CD14-positive monocyte (primary cell): Measurements from ENCODE around the gene FOXF2. TPM values are rescaled to one million over a fixed set of nuclear protein-coding genes. Genes with fewer than 3 reads are reported as not detected.

Experiments used
- DNase-seq, 3 donors: peaks; one replicate each; pipeline ENCODE4 v3.0.0-alpha.2; 2011 to 2022
- H2AFZ ChIP-seq: 2 replicates; pipeline ENCODE4 v1.6.0; 2012; ENCODE audit warnings: mild to moderate bottlenecking, low read depth, low read length, inconsistent platforms; ENCODE audit not compliant: insufficient read depth, poor library complexity, severe bottlenecking
- H3K27ac ChIP-seq, 2 donors: 1 replicate in 1 of 2; 2 replicates in 1 of 2; pipeline ENCODE4 v1.5.1; 2012 to 2013; ENCODE audit warnings: low read length in 2 of 2, control low read depth in 1 of 2, inconsistent platforms in 1 of 2, low read depth in 1 of 2, mild to moderate bottlenecking in 1 of 2
- H3K27me3 ChIP-seq, 2 donors: one replicate each; pipeline versions ENCODE4 v1.6.0 to v1.6.1; 2011 to 2013; ENCODE audit warnings: low read length in 2 of 2; ENCODE audit not compliant: control insufficient read depth in 2 of 2, insufficient read depth in 2 of 2
- H3K36me3 ChIP-seq, 2 donors: replicated peaks in 1 of 2; 1 replicate in 1 of 2; 2 replicates in 1 of 2; pipeline versions ENCODE4 v1.5.1 to v1.6.1; 2012 to 2013; ENCODE audit warnings: low read length in 2 of 2, control low read depth in 1 of 2, inconsistent platforms in 1 of 2, mild to moderate bottlenecking in 1 of 2; ENCODE audit not compliant: insufficient read depth in 2 of 2, control insufficient read depth in 1 of 2
- H3K4me1 ChIP-seq, 2 donors: 1 replicate in 1 of 2; 2 replicates in 1 of 2; pipeline versions ENCODE4 v1.5.1 to v1.6.1; 2012 to 2013; ENCODE audit warnings: low read length in 2 of 2, control low read depth in 1 of 2, inconsistent platforms in 1 of 2, mild to moderate bottlenecking in 1 of 2, moderate library complexity in 1 of 2; ENCODE audit not compliant: insufficient read depth in 2 of 2, control insufficient read depth in 1 of 2
- H3K4me2 ChIP-seq: replicated peaks from 2 replicates; pipeline ENCODE3; 2012; ENCODE audit warnings: low read length, moderate library complexity, mild to moderate bottlenecking; ENCODE audit not compliant: poor library complexity, severe bottlenecking; ENCODE audit errors: extremely low read depth
- H3K4me3 ChIP-seq, 3 experiments: fragments of 200-600 bp in 1 of 3; sonication (generic) in 1 of 3; replicated peaks in 1 of 3; 1 replicate in 2 of 3; 2 replicates in 1 of 3; pipeline ENCODE4 v1.5.1; 2011 to 2013; ENCODE audit warnings: low read length in 3 of 3, mild to moderate bottlenecking in 3 of 3, control low read depth in 2 of 3, low read depth in 2 of 3, inconsistent platforms in 1 of 3, moderate library complexity in 1 of 3
- H3K79me2 ChIP-seq: 2 replicates; pipeline ENCODE4 v1.6.0; 2012; ENCODE audit warnings: mild to moderate bottlenecking, control low read depth, inconsistent platforms, low read length, moderate library complexity; ENCODE audit not compliant: insufficient read depth
- H3K9ac ChIP-seq: 2 replicates; pipeline ENCODE4 v1.6.0; 2017; ENCODE audit warnings: low read length, mild to moderate bottlenecking; ENCODE audit not compliant: insufficient read depth, poor library complexity, severe bottlenecking
- H3K9me3 ChIP-seq, 2 donors: replicated peaks in 1 of 2; 1 replicate in 1 of 2; 2 replicates in 1 of 2; pipeline versions ENCODE4 v1.5.1 to v1.6.1; 2012 to 2013; ENCODE audit warnings: low read length in 2 of 2, control low read depth in 1 of 2; ENCODE audit not compliant: control insufficient read depth in 1 of 2, insufficient read depth in 1 of 2
- H4K20me1 ChIP-seq: 2 replicates; pipeline ENCODE4 v1.6.0; 2012; ENCODE audit warnings: mild to moderate bottlenecking, low read length, control low read depth, moderate library complexity; ENCODE audit not compliant: insufficient read depth
- H3K27ac Mint-ChIP-seq, 7 donors: one replicate each; pipeline ENCODE4 v1.8.0; 2020; ENCODE audit warnings: mild to moderate bottlenecking in 7 of 7, mixed read lengths in 7 of 7, moderate library complexity in 6 of 7, inconsistent platforms in 2 of 7
- H3K27me3 Mint-ChIP-seq, 3 donors: one replicate each; pipeline ENCODE4 v1.8.0; 2021 to 2022; ENCODE audit warnings: low read depth in 3 of 3, mild to moderate bottlenecking in 3 of 3, mixed read lengths in 3 of 3, moderate library complexity in 3 of 3, inconsistent platforms in 1 of 3
- H3K36me3 Mint-ChIP-seq, 2 donors: one replicate each; pipeline ENCODE4 v1.8.0; 2020; ENCODE audit warnings: mixed read lengths in 2 of 2, inconsistent platforms in 1 of 2, mild to moderate bottlenecking in 1 of 2
- H3K4me1 Mint-ChIP-seq: one replicate; pipeline ENCODE4 v1.8.0; 2020; ENCODE audit warnings: mild to moderate bottlenecking, mixed read lengths
- H3K4me3 Mint-ChIP-seq, 2 donors: one replicate each; pipeline ENCODE4 v1.8.0; 2020; ENCODE audit warnings: mild to moderate bottlenecking in 2 of 2, mixed read lengths in 2 of 2, moderate library complexity in 1 of 2
- H3K9me3 Mint-ChIP-seq, 7 donors: one replicate each; pipeline ENCODE4 v1.8.0; 2020 to 2022; ENCODE audit warnings: mixed read lengths in 7 of 7, mild to moderate bottlenecking in 6 of 7, moderate library complexity in 6 of 7, inconsistent platforms in 2 of 7
- WGBS: methylation state at CpG from one replicate; pipeline ENCODE4 v1.1.5; 2013; ENCODE audit warnings: missing lambda C conversion rate; ENCODE audit not compliant: insufficient coverage; 5-methylcytosine and 5-hydroxymethylcytosine counted together
- intact Hi-C, 2 donors: fragments of 100-400 bp; cut with micrococcal nuclease; formaldehyde crosslinking; loops; one replicate each; pipeline versions ENCODE4 v1.15.0 to v1.15.1; 2023
- polyA plus RNA-seq, 3 donors: library from polyadenylated mRNA; depleted of rRNA in 1 of 3; unstranded in 2 of 3; stranded (reverse) in 1 of 3; fragments of 300-500 nt in 2 of 3; fragments of >200 nt in 1 of 3; fragmentation: Illumina TruSeq in 2 of 3; gene quantifications; 1 replicate in 2 of 3; 2 replicates in 1 of 3; pipeline ENCODE4 v1.2.3, GENCODE V29; 2012 to 2021
- TF ChIP-seq, protein P1 (sequence below): fragments of 200-600 bp; IDR thresholded peaks from one replicate; pipeline ENCODE4 v1.8.0; 2022; ENCODE audit warnings: antibody characterized with exemption, mild to moderate bottlenecking

The FOXF2 gene
- polyA plus RNA-seq, 3 donors: 0.03 TPM; not detected in 2

DNA sequence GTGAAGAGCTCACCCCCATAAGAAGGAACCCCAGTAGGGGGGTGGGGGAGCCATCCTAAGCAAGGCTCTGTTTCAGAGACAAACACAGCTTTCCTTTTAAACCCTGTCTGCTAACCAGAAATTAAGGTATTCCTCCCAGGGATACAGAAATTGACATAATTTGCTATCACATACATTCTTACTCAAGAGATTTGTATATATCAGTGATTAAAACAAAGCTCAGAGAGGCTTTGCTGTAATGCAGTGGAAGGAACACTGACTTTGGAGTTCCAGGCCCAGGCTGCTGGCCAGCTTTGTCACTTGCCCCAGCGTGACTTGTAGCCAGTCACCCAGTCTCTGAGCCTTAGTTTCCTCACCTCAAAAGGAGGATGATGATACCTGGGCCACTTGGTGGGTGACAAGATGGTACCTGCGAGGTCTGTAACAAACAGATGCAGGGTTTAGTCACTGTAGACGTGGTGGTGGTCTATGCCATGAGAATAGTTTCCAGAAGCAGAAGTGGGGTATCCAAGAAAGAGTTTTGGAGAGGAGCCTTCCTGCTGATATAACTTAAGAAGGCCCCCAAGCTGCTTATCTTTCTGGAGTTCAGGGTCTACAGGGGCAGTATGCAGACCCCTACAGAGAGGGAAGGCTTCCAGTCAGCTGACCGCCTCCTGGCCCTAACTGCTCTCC, 3.2 kb upstream of the FOXF2 start:
- Histone ChIP-seq H3K36me3 (no peaks in the 10 kb centered on the region), H3K9ac (no peak overlapping the region), H2AFZ (no peak overlapping the region), H3K79me2 (no peaks in the 10 kb centered on the region), H3K27ac (no peak overlapping the region), H3K4me3 (no peak overlapping the region), H3K27me3 (peaks cover 76 to 88% of the 10 kb centered on the region in 2 donors), H4K20me1 (no peaks in the 10 kb centered on the region), H3K9me3 (peaks cover 3 to 48% of the 10 kb centered on the region in 2 donors), H3K4me2 (no peak overlapping the region), H3K4me1 (peaks cover 3 to 25% of the 10 kb centered on the region in 2 donors)
- intact Hi-C loops: no loop called here
- H3K36me3 Mint-ChIP-seq: no peaks in the 10 kb centered on the region
- H3K27me3 Mint-ChIP-seq: peaks cover 77 to 95% (median 82%) of the 10 kb centered on the region in 3 donors
- H3K9me3 Mint-ChIP-seq: peaks cover 0 to 26% (median 15%) of the 10 kb centered on the region in 7 donors
- no peak for DNase-seq
- H3K4me1 Mint-ChIP-seq: peaks cover 22% of the 10 kb centered on the region
- no peak overlapping the region for H3K27ac Mint-ChIP-seq
- H3K4me3 Mint-ChIP-seq: peak overlapping the region in 1 of 2 donors; percentile 81
- TF ChIP-seq, protein P1, sequence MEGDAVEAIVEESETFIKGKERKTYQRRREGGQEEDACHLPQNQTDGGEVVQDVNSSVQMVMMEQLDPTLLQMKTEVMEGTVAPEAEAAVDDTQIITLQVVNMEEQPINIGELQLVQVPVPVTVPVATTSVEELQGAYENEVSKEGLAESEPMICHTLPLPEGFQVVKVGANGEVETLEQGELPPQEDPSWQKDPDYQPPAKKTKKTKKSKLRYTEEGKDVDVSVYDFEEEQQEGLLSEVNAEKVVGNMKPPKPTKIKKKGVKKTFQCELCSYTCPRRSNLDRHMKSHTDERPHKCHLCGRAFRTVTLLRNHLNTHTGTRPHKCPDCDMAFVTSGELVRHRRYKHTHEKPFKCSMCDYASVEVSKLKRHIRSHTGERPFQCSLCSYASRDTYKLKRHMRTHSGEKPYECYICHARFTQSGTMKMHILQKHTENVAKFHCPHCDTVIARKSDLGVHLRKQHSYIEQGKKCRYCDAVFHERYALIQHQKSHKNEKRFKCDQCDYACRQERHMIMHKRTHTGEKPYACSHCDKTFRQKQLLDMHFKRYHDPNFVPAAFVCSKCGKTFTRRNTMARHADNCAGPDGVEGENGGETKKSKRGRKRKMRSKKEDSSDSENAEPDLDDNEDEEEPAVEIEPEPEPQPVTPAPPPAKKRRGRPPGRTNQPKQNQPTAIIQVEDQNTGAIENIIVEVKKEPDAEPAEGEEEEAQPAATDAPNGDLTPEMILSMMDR: no peak
- 51% methylated on average over 3 of the region's 4 CpGs for WGBS

DNA sequence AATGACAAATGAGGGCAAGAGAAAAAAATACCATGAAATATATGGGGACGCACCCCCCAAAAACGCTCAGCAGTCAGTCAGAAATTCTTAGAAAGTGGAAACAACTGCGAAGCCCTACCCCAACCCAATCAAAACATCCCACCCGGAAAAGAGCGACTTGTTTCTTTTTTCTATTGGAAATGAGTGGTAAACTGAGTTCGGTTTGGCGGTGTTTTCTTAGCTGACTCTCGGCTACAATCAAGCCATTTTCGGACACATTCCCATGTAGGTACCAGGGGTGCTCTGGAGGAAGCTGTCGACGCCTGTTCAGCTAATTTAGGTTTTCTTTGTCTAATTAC, 1.9 kb upstream of the FOXF2 start:
- Histone ChIP-seq H3K9me3 (peaks cover 3 to 58% of the 10 kb centered on the region in 2 donors), H3K79me2 (no peaks in the 10 kb centered on the region), H4K20me1 (no peaks in the 10 kb centered on the region), H3K27me3 (peaks cover 83 to 90% of the 10 kb centered on the region in 2 donors), H3K27ac (no peak overlapping the region), H3K9ac (no peak overlapping the region), H3K36me3 (no peaks in the 10 kb centered on the region), H3K4me3 (no peak overlapping the region), H2AFZ (no peak overlapping the region), H3K4me1 (peaks cover 0 to 15% of the 10 kb centered on the region in 2 donors), H3K4me2 (no peak overlapping the region)
- TF ChIP-seq, protein P1: no peak
- peaks cover 21% of the 10 kb centered on the region for H3K4me1 Mint-ChIP-seq
- peaks cover 0 to 27% (median 16%) of the 10 kb centered on the region in 7 donors for H3K9me3 Mint-ChIP-seq
- intact Hi-C loops: no loop called here
- peaks cover 0 to 6% of the 10 kb centered on the region in 2 donors for H3K36me3 Mint-ChIP-seq
- peaks cover 82 to 95% (median 86%) of the 10 kb centered on the region in 3 donors for H3K27me3 Mint-ChIP-seq
- 7% methylated on average over 2 of the region's 11 CpGs for WGBS
- peak overlapping the region in 1 of 2 donors; percentile 65 for H3K4me3 Mint-ChIP-seq
- H3K27ac Mint-ChIP-seq: no peak overlapping the region
- no peak for DNase-seq
